Stimulated activated effector memory CD8-positive, alpha-beta T cell treated with anti-CD3 and anti-CD28 coated beads, Interleukin-12 subunit alpha, Interleukin-12 subunit beta, amount 100 ng/mL, for 72 hours (primary cell): ENCODE results near the gene GABRB1.

ENCODE experiments used
- ATAC-seq: fragments of 150-1000 bp; cut with Tn5 transposase; 2 replicates; pipeline ENCODE4 v1.10.0; 2021
- DNase-seq, 2 donors: peaks; one replicate each; pipeline ENCODE4 v3.0.0; 2021 to 2022; ENCODE audit warnings: low spot score in 2 of 2
- H3K27ac Mint-ChIP-seq: one replicate; pipeline ENCODE4 v1.8.0; 2022; ENCODE audit warnings: mild to moderate bottlenecking, mixed read lengths
- H3K36me3 Mint-ChIP-seq: one replicate; pipeline ENCODE4 v1.8.0; 2022; ENCODE audit warnings: mild to moderate bottlenecking, mixed read lengths
- H3K4me1 Mint-ChIP-seq: one replicate; pipeline ENCODE4 v1.8.0; 2022; ENCODE audit warnings: mixed read lengths
- H3K4me3 Mint-ChIP-seq: one replicate; pipeline ENCODE4 v1.8.0; 2022; ENCODE audit warnings: mild to moderate bottlenecking, mixed read lengths
- H3K9me3 Mint-ChIP-seq: one replicate; pipeline ENCODE4 v1.8.0; 2022; ENCODE audit warnings: mixed read lengths

The GABRB1 gene

GRCh38 chr4:47198791-47199190 is 167.4 kb downstream of the GABRB1 start:
- Mint-ChIP-seq H3K4me3 (no peak overlapping the region), H3K9me3 (no peaks in the 10 kb centered on the region), H3K27ac (no peak overlapping the region), H3K36me3 (no peaks in the 10 kb centered on the region), H3K4me1 (no peaks in the 10 kb centered on the region)
- ATAC-seq (no peak), DNase-seq (no peak)

DNA sequence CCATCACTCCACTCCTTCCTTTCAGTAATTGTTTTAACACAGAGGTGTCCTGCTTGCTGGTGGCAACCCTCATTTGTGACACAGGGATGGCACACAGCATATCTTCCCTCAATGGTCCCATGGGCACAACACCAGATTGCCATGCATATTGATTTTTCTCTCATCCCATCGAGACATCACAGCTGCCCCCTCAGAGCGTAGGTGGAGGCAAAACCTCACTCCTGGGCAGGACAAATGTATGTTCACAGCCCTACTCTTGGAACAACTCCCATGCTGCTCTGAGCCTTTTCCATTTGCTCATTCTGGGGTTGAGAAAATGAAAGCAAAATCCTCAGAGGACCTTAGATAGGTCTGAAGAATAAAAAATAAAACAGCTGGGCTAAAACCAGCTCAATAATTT is 172.2 kb downstream of the GABRB1 start:
- Mint-ChIP-seq H3K4me1 (no peaks in the 10 kb centered on the region), H3K27ac (no peak overlapping the region), H3K36me3 (no peaks in the 10 kb centered on the region), H3K4me3 (no peak overlapping the region), H3K9me3 (no peaks in the 10 kb centered on the region)
- DNase-seq (no peak), ATAC-seq (no peak)

GRCh38 chr4:47207555-47207954 is 176.2 kb downstream of the GABRB1 start:
- Mint-ChIP-seq H3K9me3 (no peaks in the 10 kb centered on the region), H3K36me3 (no peaks in the 10 kb centered on the region), H3K4me1 (no peaks in the 10 kb centered on the region), H3K4me3 (no peak overlapping the region), H3K27ac (no peak overlapping the region)
- no peak for DNase-seq
- no peak for ATAC-seq

DNA sequence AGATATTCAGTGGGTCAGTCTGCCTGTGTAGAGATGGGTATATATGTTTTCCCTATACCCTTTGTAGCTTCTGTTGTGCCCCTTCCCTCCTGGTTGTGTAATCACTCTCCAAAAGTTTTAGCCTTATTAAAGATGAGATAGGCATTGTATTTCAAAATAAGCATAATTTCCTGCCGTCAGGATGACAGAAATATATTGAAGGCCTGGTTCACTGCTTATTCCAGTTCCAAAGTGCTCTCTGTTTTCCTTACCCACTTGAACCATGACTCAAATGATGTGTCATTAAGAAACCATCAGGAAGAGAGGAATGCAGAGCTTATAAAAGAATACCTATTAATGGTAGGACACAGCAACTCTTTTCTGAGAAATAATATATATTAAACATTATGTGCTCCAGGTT is 178.5 kb downstream of the GABRB1 start:
- DNase-seq = no peak
- H3K9me3 Mint-ChIP-seq = no peaks in the 10 kb centered on the region

DNA sequence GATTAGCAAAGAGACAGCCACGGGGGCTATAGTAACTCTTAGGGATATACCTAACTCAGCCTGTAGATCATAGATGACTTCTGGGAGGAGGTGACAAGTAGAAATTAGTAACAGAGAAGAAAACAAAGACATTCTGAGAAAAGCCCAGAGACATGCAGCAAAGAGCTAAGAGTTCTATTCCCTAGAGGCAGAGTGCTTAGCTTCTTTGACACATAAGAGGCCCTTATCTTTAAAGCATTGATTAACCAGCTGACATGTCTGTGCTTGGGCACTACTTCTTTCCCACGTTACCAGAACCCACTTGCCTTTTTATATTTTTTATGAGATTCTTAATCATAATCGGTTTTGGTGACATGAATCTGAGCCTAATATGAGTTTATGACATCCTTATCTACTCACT is 179.5 kb downstream of the GABRB1 start:
- no peaks in the 10 kb centered on the region for H3K36me3 Mint-ChIP-seq
- no peaks in the 10 kb centered on the region for H3K9me3 Mint-ChIP-seq
- DNase-seq (no peak), ATAC-seq (no peak)
- H3K4me3 Mint-ChIP-seq = no peak overlapping the region
- no peaks in the 10 kb centered on the region for H3K4me1 Mint-ChIP-seq
- no peak overlapping the region for H3K27ac Mint-ChIP-seq

More for the DNA sequence above, 178.5 kb downstream of the GABRB1 start:
- Mint-ChIP-seq H3K4me1 (no peaks in the 10 kb centered on the region), H3K27ac (no peak overlapping the region), H3K4me3 (no peak overlapping the region), H3K36me3 (no peaks in the 10 kb centered on the region)
- no peak for ATAC-seq

DNA sequence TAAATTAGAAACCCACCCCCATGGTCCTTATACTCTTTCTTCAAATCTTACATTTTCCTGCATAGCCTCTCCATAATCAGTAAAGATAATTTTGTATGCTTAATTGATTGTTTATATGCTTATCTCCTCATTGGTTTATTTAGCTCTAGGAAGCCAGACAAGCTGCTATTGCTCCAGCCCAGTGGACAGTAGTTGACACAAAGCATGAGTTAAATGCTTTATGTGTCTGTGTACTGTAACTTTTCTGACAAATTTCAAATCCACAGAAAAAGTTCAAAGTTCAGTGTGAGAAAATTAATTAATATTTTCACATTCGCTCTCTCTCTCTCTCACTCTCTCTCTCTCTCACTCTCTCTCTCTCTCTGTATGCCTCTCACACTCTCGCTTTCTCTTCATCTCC is 181.7 kb downstream of the GABRB1 start:
- Mint-ChIP-seq H3K4me3 (no peak overlapping the region), H3K36me3 (no peaks in the 10 kb centered on the region), H3K27ac (no peak overlapping the region), H3K4me1 (no peaks in the 10 kb centered on the region), H3K9me3 (no peaks in the 10 kb centered on the region)
- DNase-seq = no peak
- no peak for ATAC-seq

GRCh38 chr4:47213539-47213938 is 182.2 kb downstream of the GABRB1 start:
- Mint-ChIP-seq H3K9me3 (no peaks in the 10 kb centered on the region), H3K36me3 (no peaks in the 10 kb centered on the region), H3K4me1 (no peaks in the 10 kb centered on the region), H3K4me3 (no peak overlapping the region), H3K27ac (no peak overlapping the region)
- no peak for ATAC-seq
- no peak for DNase-seq

- no peak for DNase-seq
- no peak overlapping the region for H3K4me3 Mint-ChIP-seq
- H3K4me1 Mint-ChIP-seq = no peaks in the 10 kb centered on the region
- H3K9me3 Mint-ChIP-seq = no peaks in the 10 kb centered on the region
- H3K27ac Mint-ChIP-seq = no peak overlapping the region
- H3K36me3 Mint-ChIP-seq = no peaks in the 10 kb centered on the region
- ATAC-seq = no peak
Observed at GRCh38 chr4:47213971-47214370, 182.6 kb downstream of the GABRB1 start.

DNA sequence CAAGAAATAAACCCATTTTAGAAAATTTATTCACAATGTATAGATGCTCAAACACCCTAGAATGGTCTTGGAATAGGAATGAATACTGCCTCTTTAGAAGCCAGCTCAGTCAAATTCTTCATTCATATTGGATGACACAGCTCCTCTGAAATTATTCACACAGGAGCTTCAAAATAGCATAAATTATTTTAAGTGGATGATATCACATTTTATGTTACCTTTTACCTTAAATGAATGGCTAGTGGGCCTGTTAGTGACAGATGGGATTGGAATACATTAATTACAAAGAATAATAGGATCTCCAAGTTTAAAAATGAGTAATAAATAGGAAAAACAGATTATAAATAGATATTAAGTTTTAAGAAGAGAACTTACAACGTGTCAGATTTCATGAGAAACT is 184.4 kb downstream of the GABRB1 start:
- no peak for DNase-seq
- H3K27ac Mint-ChIP-seq = no peak overlapping the region
- no peaks in the 10 kb centered on the region for H3K9me3 Mint-ChIP-seq
- no peaks in the 10 kb centered on the region for H3K36me3 Mint-ChIP-seq
- no peaks in the 10 kb centered on the region for H3K4me1 Mint-ChIP-seq
- ATAC-seq = no peak
- H3K4me3 Mint-ChIP-seq = no peak overlapping the region

DNA sequence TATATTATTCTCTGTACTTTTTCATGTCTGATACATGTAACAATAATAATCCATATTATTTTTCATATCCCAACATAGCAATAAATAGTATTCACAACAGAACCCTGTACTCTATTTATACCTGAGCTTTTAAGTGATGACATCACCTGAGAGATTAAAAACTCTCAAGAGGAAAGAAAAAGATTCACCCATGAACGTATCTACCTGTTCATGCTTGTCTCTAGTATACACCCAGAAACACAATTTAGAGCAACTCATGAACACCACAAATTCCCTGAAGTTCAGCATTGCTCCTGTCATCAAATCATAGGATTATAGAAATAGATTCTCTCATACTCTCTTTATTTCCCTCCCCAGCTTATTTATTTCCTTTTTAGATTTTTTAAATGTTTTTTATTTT is 185.9 kb downstream of the GABRB1 start:
- no peaks in the 10 kb centered on the region for H3K9me3 Mint-ChIP-seq
- no peaks in the 10 kb centered on the region for H3K4me1 Mint-ChIP-seq
- no peak overlapping the region for H3K27ac Mint-ChIP-seq
- no peak overlapping the region for H3K4me3 Mint-ChIP-seq
- H3K36me3 Mint-ChIP-seq = no peaks in the 10 kb centered on the region
- ATAC-seq = no peak
- no peak for DNase-seq

DNA sequence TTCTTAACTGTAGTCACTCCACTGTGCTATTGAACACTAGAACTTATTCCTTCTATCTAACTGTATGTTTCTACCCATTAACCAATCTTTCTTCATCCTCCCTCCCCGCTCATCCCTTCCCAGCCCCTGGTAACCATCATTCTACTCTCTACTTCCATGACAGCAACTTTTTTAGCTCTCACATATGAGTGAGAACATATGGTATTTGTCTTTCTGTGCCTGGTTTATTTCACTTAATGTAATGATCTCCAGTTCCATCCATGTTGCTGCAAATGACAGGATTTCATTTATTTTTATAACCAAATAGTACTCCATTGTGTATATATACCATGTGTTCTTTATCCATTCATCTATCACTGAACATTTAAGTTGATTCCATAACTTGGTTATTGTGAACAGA is 186.5 kb downstream of the GABRB1 start:
- Mint-ChIP-seq H3K27ac (no peak overlapping the region), H3K36me3 (no peaks in the 10 kb centered on the region), H3K4me1 (no peaks in the 10 kb centered on the region), H3K9me3 (no peaks in the 10 kb centered on the region), H3K4me3 (no peak overlapping the region)
- DNase-seq (no peak), ATAC-seq (no peak)

DNA sequence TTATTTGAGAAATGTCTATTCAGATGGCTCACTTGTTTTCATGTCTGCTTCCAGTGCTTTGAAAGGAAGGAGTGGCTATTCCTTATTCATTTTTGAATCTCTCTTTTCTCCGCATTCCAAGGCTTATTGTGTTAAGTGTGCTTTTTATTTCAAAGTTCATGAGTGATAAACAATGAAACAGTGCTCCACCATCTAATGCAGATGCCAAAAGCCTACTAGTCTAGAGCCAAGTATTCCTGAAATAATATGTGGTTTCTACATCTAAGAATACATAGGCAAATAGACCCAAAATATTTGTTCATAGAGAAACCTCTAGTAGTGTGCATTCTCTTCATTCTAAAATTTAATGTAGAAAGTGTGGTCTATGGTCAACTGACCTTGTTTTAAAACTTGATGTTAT is 187.3 kb downstream of the GABRB1 start:
- Mint-ChIP-seq H3K4me3 (no peak overlapping the region), H3K36me3 (no peaks in the 10 kb centered on the region), H3K4me1 (no peaks in the 10 kb centered on the region), H3K9me3 (no peaks in the 10 kb centered on the region), H3K27ac (no peak overlapping the region)
- DNase-seq (no peak), ATAC-seq (no peak)

DNA sequence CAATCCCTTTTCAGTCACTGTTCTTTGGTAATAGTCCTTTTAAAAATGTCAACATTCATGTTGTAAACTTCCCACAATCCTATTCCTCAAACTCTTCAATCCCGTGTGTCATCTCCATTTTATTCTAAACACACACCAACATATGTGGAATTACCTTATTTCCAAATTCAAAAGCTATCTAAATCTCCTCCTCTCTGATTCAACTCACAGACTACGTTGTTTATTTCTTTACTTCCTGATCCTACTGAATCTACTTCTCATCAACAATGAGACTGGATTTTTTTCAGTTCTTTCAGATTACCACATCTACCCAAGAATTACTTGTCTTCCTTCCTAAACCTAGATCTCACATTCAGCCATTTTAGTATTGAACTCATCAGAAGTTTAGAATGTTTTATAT is 188.2 kb downstream of the GABRB1 start:
- Mint-ChIP-seq H3K9me3 (no peaks in the 10 kb centered on the region), H3K4me1 (no peaks in the 10 kb centered on the region), H3K36me3 (no peaks in the 10 kb centered on the region), H3K4me3 (no peak overlapping the region), H3K27ac (no peak overlapping the region)
- no peak for ATAC-seq
- no peak for DNase-seq

DNA sequence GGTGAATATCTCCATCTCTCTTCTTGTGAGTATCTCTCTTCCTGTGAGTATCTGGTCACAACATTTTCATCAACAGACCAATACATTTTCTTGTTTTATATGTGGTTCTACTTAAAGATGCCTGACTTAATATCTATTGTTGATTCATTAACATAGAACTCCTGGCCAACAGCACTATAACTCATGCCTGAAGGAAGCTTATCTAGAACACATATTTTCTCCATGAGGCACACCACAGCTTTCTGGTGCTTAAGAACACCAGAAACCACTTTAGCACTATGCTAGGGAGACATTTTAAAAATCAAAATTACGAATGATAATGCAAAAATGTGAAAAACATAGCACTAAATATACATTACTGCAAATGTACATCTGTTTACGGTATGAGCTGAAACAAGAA is 190.4 kb downstream of the GABRB1 start:
- H3K27ac Mint-ChIP-seq = no peak overlapping the region
- ATAC-seq = no peak
- H3K4me3 Mint-ChIP-seq = no peak overlapping the region
- no peaks in the 10 kb centered on the region for H3K36me3 Mint-ChIP-seq
- H3K9me3 Mint-ChIP-seq = no peaks in the 10 kb centered on the region
- H3K4me1 Mint-ChIP-seq = no peaks in the 10 kb centered on the region
- no peak for DNase-seq

DNA sequence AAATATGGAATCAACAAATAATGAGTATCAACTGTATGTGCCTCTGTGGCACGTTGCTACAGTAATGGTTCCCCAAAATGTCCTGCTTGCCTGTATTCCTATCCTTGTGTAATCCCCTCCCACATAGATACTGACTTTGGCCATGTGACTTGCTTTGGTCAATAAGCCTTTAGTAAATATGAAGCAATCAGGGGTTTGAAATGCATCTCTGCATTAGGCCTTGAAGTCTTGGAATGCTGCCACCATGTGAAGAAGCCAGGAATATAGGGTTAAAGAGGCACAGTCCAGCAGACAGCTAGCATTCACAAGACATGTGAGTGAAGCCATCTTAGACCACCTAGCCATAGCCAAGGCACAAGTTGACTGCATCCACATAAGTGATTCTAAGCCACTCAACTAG is 190.9 kb downstream of the GABRB1 start:
- Mint-ChIP-seq H3K36me3 (no peaks in the 10 kb centered on the region), H3K9me3 (no peaks in the 10 kb centered on the region), H3K4me1 (no peaks in the 10 kb centered on the region), H3K4me3 (no peak overlapping the region), H3K27ac (no peak overlapping the region)
- DNase-seq = no peak
- ATAC-seq = no peak

GRCh38 chr4:47224361-47224760 is 193.0 kb downstream of the GABRB1 start:
- H3K9me3 Mint-ChIP-seq = no peaks in the 10 kb centered on the region
- ATAC-seq (no peak), DNase-seq (no peak)
- H3K4me1 Mint-ChIP-seq = no peaks in the 10 kb centered on the region
- no peak overlapping the region for H3K27ac Mint-ChIP-seq
- no peak overlapping the region for H3K4me3 Mint-ChIP-seq
- no peaks in the 10 kb centered on the region for H3K36me3 Mint-ChIP-seq

DNA sequence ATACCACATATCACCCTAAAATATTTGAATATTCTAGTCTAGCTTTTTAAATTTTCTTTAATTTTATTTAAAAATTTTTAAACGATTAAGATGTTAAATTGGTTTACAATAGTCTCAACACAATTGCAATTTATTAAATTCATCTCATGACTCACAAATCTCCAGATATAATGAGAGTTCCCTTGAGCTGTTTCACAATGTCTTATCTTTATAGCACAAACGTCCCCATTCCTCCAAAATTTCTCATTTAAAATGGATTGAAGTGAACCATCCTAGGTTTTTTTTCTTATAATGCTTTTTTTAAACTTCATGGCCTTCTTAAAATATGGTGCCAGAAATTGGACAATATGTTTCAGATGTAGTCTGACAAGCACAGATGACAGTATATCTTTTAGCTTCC is 204.4 kb downstream of the GABRB1 start:
- no peaks in the 10 kb centered on the region for H3K36me3 Mint-ChIP-seq
- no peak overlapping the region for H3K4me3 Mint-ChIP-seq
- H3K9me3 Mint-ChIP-seq = no peaks in the 10 kb centered on the region
- DNase-seq (no peak), ATAC-seq (no peak)
- no peak overlapping the region for H3K27ac Mint-ChIP-seq
- H3K4me1 Mint-ChIP-seq = no peaks in the 10 kb centered on the region
